HFF-Myc (cell line): Measurements from ENCODE around the gene ANKRD23.

ENCODE experiments used
- DNase-seq: peaks from one replicate; pipeline ENCODE4 v3.0.0-alpha.2; 2011; ENCODE audit warnings: low read depth; ENCODE audit errors: extremely low read depth
- H3K4me3 ChIP-seq: replicated peaks from 2 replicates; pipeline ENCODE4 v1.5.1; 2011; ENCODE audit warnings: low read depth, mild to moderate bottlenecking, control low read depth, low read length
- CTCF ChIP-seq: IDR thresholded peaks from 2 replicates; pipeline ENCODE4 v1.5.1; 2012; ENCODE audit warnings: mild to moderate bottlenecking, low read depth, low read length, control low read depth; ENCODE audit errors: missing control alignments

ANKRD23 gene

GRCh38 chr2:96841701-96842495 lies 1.9 kb downstream of the ANKRD23 start:
- no peak overlapping the region for H3K4me3 ChIP-seq
- no peak for TF ChIP-seq CTCF
- DNase-seq: no peak

- DNase-seq: no peak
- H3K4me3 ChIP-seq: no peak overlapping the region
Measured at GRCh38 chr2:96839875-96840850, 3.7 kb downstream of the ANKRD23 start.

GRCh38 chr2:96839293-96839874 lies 4.4 kb downstream of the ANKRD23 start:
- DNase-seq: no peak
- H3K4me3 ChIP-seq: no peak overlapping the region
- no peak for TF ChIP-seq CTCF

More at GRCh38 chr2:96839875-96840850, 3.7 kb downstream of the ANKRD23 start:
- TF ChIP-seq CTCF: no peak

GRCh38 chr2:96838345-96839292 lies 5.2 kb downstream of the ANKRD23 start:
- no peak for TF ChIP-seq CTCF
- no peak for DNase-seq
- H3K4me3 ChIP-seq: no peak overlapping the region

- no peak overlapping the region for H3K4me3 ChIP-seq
- TF ChIP-seq CTCF: no peak
- DNase-seq: no peak
Measured at GRCh38 chr2:96837575-96837974, 6.2 kb downstream of the ANKRD23 start.

- no peak for TF ChIP-seq CTCF
- H3K4me3 ChIP-seq: no peak overlapping the region
- DNase-seq: no peak
Measured at GRCh38 chr2:96835830-96836229, 8.0 kb downstream of the ANKRD23 start.
